Keratinocyte (primary cell): ENCODE results near the gene MYPOP. TPM values are rescaled to one million over a fixed set of nuclear protein-coding genes. Genes with fewer than 3 reads are reported as not detected.

ENCODE experiments used
- DNase-seq: peaks from one replicate; pipeline ENCODE4 v3.0.0-alpha.2; 2011; ENCODE audit warnings: low read depth, missing footprints, low spot score
- FAIRE-seq: peaks from 2 replicates; lab custom pipeline; 2011; peaks lifted over from hg19 to GRCh38; lab: Jason Lieb, UNC
- H2AFZ ChIP-seq: 2 replicates; pipeline ENCODE4 v1.6.0; 2012; ENCODE audit warnings: low read length, control low read depth, inconsistent platforms; ENCODE audit not compliant: control insufficient read depth
- H3K27ac ChIP-seq: 2 replicates; pipeline ENCODE4 v1.5.1; 2011; ENCODE audit warnings: low read length; ENCODE audit not compliant: control insufficient read depth, insufficient read depth
- H3K27me3 ChIP-seq: 3 replicates; pipeline ENCODE4 v1.6.0; 2011; ENCODE audit warnings: low read length; ENCODE audit not compliant: control insufficient read depth, insufficient read depth; ENCODE audit errors: extremely low read depth
- H3K36me3 ChIP-seq, 2 experiments: 2 replicates in 1 of 2; 3 replicates in 1 of 2; pipeline ENCODE4 v1.5.1; 2011; ENCODE audit warnings: low read length in 2 of 2, mild to moderate bottlenecking in 1 of 2; ENCODE audit not compliant: control insufficient read depth in 2 of 2, insufficient read depth in 2 of 2; ENCODE audit errors: extremely low read depth in 1 of 2
- H3K4me1 ChIP-seq: 3 replicates; pipeline ENCODE4 v1.5.1; 2011; ENCODE audit warnings: low read length; ENCODE audit not compliant: control insufficient read depth, insufficient read depth; ENCODE audit errors: extremely low read depth
- H3K4me2 ChIP-seq: 3 replicates; pipeline ENCODE4 v1.6.0; 2011; ENCODE audit warnings: low read depth, low read length; ENCODE audit not compliant: control insufficient read depth, insufficient read depth; ENCODE audit errors: extremely low read depth
- H3K4me3 ChIP-seq, 3 experiments: fragments of 200-600 bp in 1 of 3; sonication (generic) in 1 of 3; 2 replicates in 2 of 3; 3 replicates in 1 of 3; pipeline ENCODE4 v1.5.1; 2011 to 2016; ENCODE audit warnings: low read length in 3 of 3, mild to moderate bottlenecking in 3 of 3, control low read depth in 2 of 3, inconsistent platforms in 1 of 3, low read depth in 1 of 3, mixed read lengths in 1 of 3, mixed run types in 1 of 3, moderate library complexity in 1 of 3; ENCODE audit not compliant: control insufficient read depth in 2 of 3, insufficient read depth in 2 of 3; ENCODE audit errors: extremely low read depth in 1 of 3
- H3K79me2 ChIP-seq: 2 replicates; pipeline ENCODE4 v1.6.0; 2012; ENCODE audit warnings: low read length; ENCODE audit not compliant: control insufficient read depth, insufficient read depth
- H3K9ac ChIP-seq: 3 replicates; pipeline ENCODE4 v1.6.0; 2011; ENCODE audit warnings: low read length; ENCODE audit not compliant: control insufficient read depth, insufficient read depth; ENCODE audit errors: extremely low read depth
- H3K9me1 ChIP-seq: 3 replicates; pipeline ENCODE4 v1.6.0; 2011; ENCODE audit warnings: low read length; ENCODE audit not compliant: control insufficient read depth, insufficient read depth; ENCODE audit errors: extremely low read depth
- H3K9me3 ChIP-seq: 2 replicates; pipeline ENCODE4 v1.5.1; 2012; ENCODE audit warnings: low read depth, low read length; ENCODE audit not compliant: control insufficient read depth
- H4K20me1 ChIP-seq: 3 replicates; pipeline ENCODE4 v1.6.0; 2011; ENCODE audit warnings: low read length; ENCODE audit not compliant: control insufficient read depth, insufficient read depth; ENCODE audit errors: extremely low read depth
- EZH2 ChIP-seq: IDR thresholded peaks from one replicate; pipeline ENCODE4 v1.6.1; 2012; ENCODE audit warnings: inconsistent platforms, mild to moderate bottlenecking, low read length, moderate library complexity
- dilution Hi-C: fragments of 300-500 bp; cut with MboI; formaldehyde crosslinking; loops from one replicate; pipeline ENCODE4 v1.7.0; 2020; ENCODE audit warnings: low sequenced_read_pairs; ENCODE audit not compliant: extremely low pct_ligation_motif_present
- polyA plus RNA-seq, 5 experiments: library from polyadenylated mRNA; depleted of rRNA in 3 of 5; stranded (reverse) in 3 of 5; stranded (forward) in 1 of 5; unstranded in 1 of 5; fragments of >200 nt; gene quantifications; 1 replicate in 1 of 5; 2 replicates in 3 of 5; 3 replicates in 1 of 5; pipeline versions ENCODE4 v1.2.1 to v1.2.3, GENCODE V29; 2011 to 2012; ENCODE audit warnings: missing spikeins in 2 of 5, low read depth in 1 of 5, low replicate concordance in 1 of 5
- TF ChIP-seq, protein P1 (sequence below), 3 experiments: IDR thresholded peaks in 1 of 3; conservative IDR thresholded peaks in 1 of 3; optimal IDR thresholded peaks in 1 of 3; 2 replicates in 2 of 3; 3 replicates in 1 of 3; pipeline versions ENCODE3 to v1.5.1; 2011; ENCODE audit warnings: low read length in 3 of 3, mild to moderate bottlenecking in 3 of 3, moderate library complexity in 2 of 3, control low read depth in 1 of 3, inconsistent platforms in 1 of 3; ENCODE audit not compliant: insufficient read depth in 2 of 3; ENCODE audit errors: extremely low read depth in 1 of 3

MYPOP gene
- polyA plus RNA-seq, 1 donor (not counting 4 experiments of a cell fraction or from before 2014, with no cell fraction given): 1.3 TPM

DNA sequence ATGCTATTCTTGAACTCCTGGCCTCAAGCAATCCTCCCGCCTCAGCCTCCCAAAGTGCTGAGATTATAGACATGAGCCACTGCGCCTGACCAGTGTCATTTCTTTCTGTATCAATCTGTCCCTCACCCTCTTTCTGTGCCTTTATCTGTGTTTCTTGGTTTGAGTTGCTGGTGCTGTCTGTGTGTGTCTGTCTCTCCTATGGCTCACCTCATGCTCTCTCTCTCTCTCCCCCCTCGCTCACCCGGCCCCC is 26.3 kb downstream of the MYPOP start:
- H3K36me3 ChIP-seq: no peaks in the 10 kb centered on the region
- no peak for FAIRE-seq
- dilution Hi-C loops: no loop called here
- H3K4me3 ChIP-seq: no peak overlapping the region
- H4K20me1 ChIP-seq: no peaks in the 10 kb centered on the region
- peaks cover 16% of the 10 kb centered on the region for H3K27me3 ChIP-seq
- no peaks in the 10 kb centered on the region for H3K79me2 ChIP-seq
- H3K4me1 ChIP-seq: no peaks in the 10 kb centered on the region
- no peak overlapping the region for H3K4me2 ChIP-seq
- TF ChIP-seq EZH2: no peak
- TF ChIP-seq, protein P1, sequence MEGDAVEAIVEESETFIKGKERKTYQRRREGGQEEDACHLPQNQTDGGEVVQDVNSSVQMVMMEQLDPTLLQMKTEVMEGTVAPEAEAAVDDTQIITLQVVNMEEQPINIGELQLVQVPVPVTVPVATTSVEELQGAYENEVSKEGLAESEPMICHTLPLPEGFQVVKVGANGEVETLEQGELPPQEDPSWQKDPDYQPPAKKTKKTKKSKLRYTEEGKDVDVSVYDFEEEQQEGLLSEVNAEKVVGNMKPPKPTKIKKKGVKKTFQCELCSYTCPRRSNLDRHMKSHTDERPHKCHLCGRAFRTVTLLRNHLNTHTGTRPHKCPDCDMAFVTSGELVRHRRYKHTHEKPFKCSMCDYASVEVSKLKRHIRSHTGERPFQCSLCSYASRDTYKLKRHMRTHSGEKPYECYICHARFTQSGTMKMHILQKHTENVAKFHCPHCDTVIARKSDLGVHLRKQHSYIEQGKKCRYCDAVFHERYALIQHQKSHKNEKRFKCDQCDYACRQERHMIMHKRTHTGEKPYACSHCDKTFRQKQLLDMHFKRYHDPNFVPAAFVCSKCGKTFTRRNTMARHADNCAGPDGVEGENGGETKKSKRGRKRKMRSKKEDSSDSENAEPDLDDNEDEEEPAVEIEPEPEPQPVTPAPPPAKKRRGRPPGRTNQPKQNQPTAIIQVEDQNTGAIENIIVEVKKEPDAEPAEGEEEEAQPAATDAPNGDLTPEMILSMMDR (optimal IDR thresholded peaks at IDR 0.05 in 1 of 3, IDR thresholded peaks at IDR 0.05 in 1 of 3, conservative IDR thresholded peaks at IDR 0.05 in 1 of 3; ENCODE audit: extremely low read depth in 1 of 3, insufficient read depth in 2 of 3, low read length in 3 of 3): no peak
- H3K9ac ChIP-seq: no peak overlapping the region
- no peak for DNase-seq
- H3K9me1 ChIP-seq: no peaks in the 10 kb centered on the region
- H2AFZ ChIP-seq: no peak overlapping the region
- no peak overlapping the region for H3K27ac ChIP-seq
- no peaks in the 10 kb centered on the region for H3K9me3 ChIP-seq

DNA sequence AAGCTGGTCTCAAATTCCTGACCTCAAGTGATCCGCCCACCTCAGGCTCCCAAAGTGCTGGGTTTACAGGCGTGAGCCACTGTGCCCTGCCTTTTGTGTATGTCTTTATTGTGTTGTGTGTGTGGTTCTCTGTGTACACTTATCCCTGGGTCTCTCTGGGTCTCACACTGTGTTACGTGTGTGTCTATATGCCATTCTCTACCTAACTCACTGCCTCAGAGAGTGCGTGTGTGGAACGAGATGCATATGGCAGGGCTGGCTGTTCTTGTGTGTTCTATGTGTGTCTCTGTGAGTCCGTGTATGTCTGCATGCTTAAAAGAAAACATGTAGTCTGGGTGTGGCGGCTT is 27.8 kb downstream of the MYPOP start:
- Histone ChIP-seq H3K79me2 (no peaks in the 10 kb centered on the region), H4K20me1 (no peaks in the 10 kb centered on the region), H3K4me2 (no peak overlapping the region), H3K9ac (no peak overlapping the region), H3K27ac (no peak overlapping the region), H3K9me3 (no peaks in the 10 kb centered on the region), H3K4me1 (no peaks in the 10 kb centered on the region), H3K9me1 (no peaks in the 10 kb centered on the region), H2AFZ (no peak overlapping the region), H3K27me3 (peaks cover 16% of the 10 kb centered on the region), H3K36me3 (no peaks in the 10 kb centered on the region), H3K4me3 (no peak overlapping the region)
- TF ChIP-seq EZH2: no peak
- TF ChIP-seq, protein P1 (optimal IDR thresholded peaks at IDR 0.05 in 1 of 3, IDR thresholded peaks at IDR 0.05 in 1 of 3, conservative IDR thresholded peaks at IDR 0.05 in 1 of 3; ENCODE audit: extremely low read depth in 1 of 3, insufficient read depth in 2 of 3, low read length in 3 of 3): no peak
- no peak for DNase-seq
- dilution Hi-C loops: no loop called here
- no peak for FAIRE-seq
